Measurements from ENCODE around the gene NOXO1. TPM values are rescaled to one million over a fixed set of nuclear protein-coding genes. Genes with fewer than 3 reads are reported as not detected.

The NOXO1 gene
- total and polyA plus RNA-seq, 4 donors, result 0.28 to 0.67 (median 0.63) TPM; not detected in 1

- Histone ChIP-seq H3K36me3 (ENCODE audit: control insufficient read depth in 4 of 4, insufficient read depth in 3 of 4, low read depth in 1 of 4, low read length in 3 of 4) (peaks cover 24 to 67% (median 28%) of the 10 kb centered on the region in 4 donors), H3K27ac (ENCODE audit: low read depth in 1 of 2, low read length in 2 of 2) (no peak overlapping the region)
- no peak for DNase-seq (ENCODE audit: low spot score)
Observed at GRCh38 chr16:1998852-1999801, 17.9 kb upstream of the NOXO1 start.

GRCh38 chr16:1998360-1998835 is 17.1 kb upstream of the NOXO1 start:
- no peak for DNase-seq (ENCODE audit: low spot score)
- peaks cover 24 to 66% (median 28%) of the 10 kb centered on the region in 4 donors for H3K36me3 ChIP-seq (ENCODE audit: control insufficient read depth in 4 of 4, insufficient read depth in 3 of 4, low read depth in 1 of 4, low read length in 3 of 4)
- no peak overlapping the region for H3K4me3 ChIP-seq (ENCODE audit: low read depth in 1 of 3, low read length in 3 of 3)
- H3K27me3 ChIP-seq (ENCODE audit: control insufficient read depth in 4 of 4, insufficient read depth in 4 of 4, low read length in 3 of 4), result no peaks in the 10 kb centered on the region
- H3K9me3 ChIP-seq (ENCODE audit: control insufficient read depth in 4 of 4, low read length in 3 of 4), result no peaks in the 10 kb centered on the region
- 95% methylated on average over 27 of the region's 27 CpGs for WGBS
- H3K4me1 ChIP-seq (ENCODE audit: control insufficient read depth in 4 of 4, insufficient read depth in 4 of 4, low read length in 3 of 4), result peaks cover 0 to 6% (median 1%) of the 10 kb centered on the region in 4 donors
- H3K27ac ChIP-seq (ENCODE audit: low read depth in 1 of 2, low read length in 2 of 2), result no peak overlapping the region
- no peak overlapping the region for H3K9ac ChIP-seq (ENCODE audit: low read depth in 1 of 2, low read length in 2 of 2)
- TF ChIP-seq HNF4G (IDR thresholded peaks at IDR 0.05) (no peak), TAF1 (conservative IDR thresholded peaks at IDR 0.05) (no peak), FOXA1 (IDR thresholded peaks at IDR 0.05) (no peak), CTCF (IDR thresholded peaks at IDR 0.05; ENCODE audit: low read depth, low read length, missing input control) (no peak), REST (IDR thresholded peaks at IDR 0.05) (no peak), NR2F2 (IDR thresholded peaks at IDR 0.05) (no peak), ATF3 (IDR thresholded peaks at IDR 0.05) (no peak), GABPA (IDR thresholded peaks at IDR 0.05 in 1 of 2, conservative IDR thresholded peaks at IDR 0.05 in 1 of 2) (no peak), RAD21 (IDR thresholded peaks at IDR 0.05) (no peak), SP1 (IDR thresholded peaks at IDR 0.05) (no peak), RXRA (IDR thresholded peaks at IDR 0.05) (no peak), HNF4A (conservative IDR thresholded peaks at IDR 0.05) (no peak)
- TF ChIP-seq, protein P1, sequence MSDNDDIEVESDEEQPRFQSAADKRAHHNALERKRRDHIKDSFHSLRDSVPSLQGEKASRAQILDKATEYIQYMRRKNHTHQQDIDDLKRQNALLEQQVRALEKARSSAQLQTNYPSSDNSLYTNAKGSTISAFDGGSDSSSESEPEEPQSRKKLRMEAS (IDR thresholded peaks at IDR 0.05), result no peak

More at GRCh38 chr16:1998852-1999801, 17.9 kb upstream of the NOXO1 start:
- Histone ChIP-seq H3K4me1 (ENCODE audit: control insufficient read depth in 4 of 4, insufficient read depth in 4 of 4, low read length in 3 of 4) (peaks cover 2 to 9% (median 6%) of the 10 kb centered on the region in 4 donors), H3K9me3 (ENCODE audit: control insufficient read depth in 4 of 4, low read length in 3 of 4) (no peaks in the 10 kb centered on the region), H3K4me3 (ENCODE audit: low read depth in 1 of 3, low read length in 3 of 3) (no peak overlapping the region), H3K27me3 (ENCODE audit: control insufficient read depth in 4 of 4, insufficient read depth in 4 of 4, low read length in 3 of 4) (no peaks in the 10 kb centered on the region), H3K9ac (ENCODE audit: low read depth in 1 of 2, low read length in 2 of 2) (no peak overlapping the region)
- 96% methylated on average over 39 of the region's 39 CpGs for WGBS
- TF ChIP-seq, protein P2, sequence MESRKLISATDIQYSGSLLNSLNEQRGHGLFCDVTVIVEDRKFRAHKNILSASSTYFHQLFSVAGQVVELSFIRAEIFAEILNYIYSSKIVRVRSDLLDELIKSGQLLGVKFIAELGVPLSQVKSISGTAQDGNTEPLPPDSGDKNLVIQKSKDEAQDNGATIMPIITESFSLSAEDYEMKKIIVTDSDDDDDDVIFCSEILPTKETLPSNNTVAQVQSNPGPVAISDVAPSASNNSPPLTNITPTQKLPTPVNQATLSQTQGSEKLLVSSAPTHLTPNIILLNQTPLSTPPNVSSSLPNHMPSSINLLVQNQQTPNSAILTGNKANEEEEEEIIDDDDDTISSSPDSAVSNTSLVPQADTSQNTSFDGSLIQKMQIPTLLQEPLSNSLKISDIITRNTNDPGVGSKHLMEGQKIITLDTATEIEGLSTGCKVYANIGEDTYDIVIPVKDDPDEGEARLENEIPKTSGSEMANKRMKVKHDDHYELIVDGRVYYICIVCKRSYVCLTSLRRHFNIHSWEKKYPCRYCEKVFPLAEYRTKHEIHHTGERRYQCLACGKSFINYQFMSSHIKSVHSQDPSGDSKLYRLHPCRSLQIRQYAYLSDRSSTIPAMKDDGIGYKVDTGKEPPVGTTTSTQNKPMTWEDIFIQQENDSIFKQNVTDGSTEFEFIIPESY (IDR thresholded peaks at IDR 0.05), result no peak
- TF ChIP-seq CTCF (IDR thresholded peaks at IDR 0.05; ENCODE audit: low read depth, low read length, missing input control), result no peak
- TF ChIP-seq, protein P1 (IDR thresholded peaks at IDR 0.05), result no peak
- TF ChIP-seq HNF4A (conservative IDR thresholded peaks at IDR 0.05), result no peak
- no peak for TF ChIP-seq RXRA (IDR thresholded peaks at IDR 0.05)

Measured in liver (tissue), 9 donors.